Gastrocnemius medialis (tissue), 4 donors: ENCODE results near the gene MAPKAP1. TPM values are rescaled to one million over a fixed set of nuclear protein-coding genes. Genes with fewer than 3 reads are reported as not detected.

Experiments
- ATAC-seq, 2 donors: fragments of 150-250 bp; one replicate each; pipeline ENCODE4 v1.9.1; 2016
- DNase-seq, 2 donors: peaks; one replicate each; pipeline ENCODE4 v3.0.0-alpha.2; 2019
- H3K27ac ChIP-seq, 4 donors: fragments of 200-600 bp; sonication (generic); 1 replicate in 1 of 4; 2 replicates in 3 of 4; pipeline ENCODE4 v1.5.1; 2016 to 2018; ENCODE audit warnings: mild to moderate bottlenecking in 2 of 4, moderate library complexity in 1 of 4
- H3K27me3 ChIP-seq, 3 donors: fragments of 200-600 bp; sonication (generic) in 2 of 3; 1 replicate in 1 of 3; 2 replicates in 2 of 3; pipeline versions ENCODE4 v1.5.1 to v1.6.0; 2016 to 2019; ENCODE audit warnings: mild to moderate bottlenecking in 1 of 3, moderate library complexity in 1 of 3
- H3K36me3 ChIP-seq, 2 donors: fragments of 200-600 bp; sonication (generic) in 1 of 2; one replicate each; pipeline ENCODE4 v1.5.1; 2017 to 2018
- H3K4me1 ChIP-seq, 2 donors: fragments of 200-600 bp; sonication (generic) in 1 of 2; one replicate each; pipeline ENCODE4 v1.5.1; 2016 to 2017; ENCODE audit warnings: mild to moderate bottlenecking in 2 of 2
- H3K4me3 ChIP-seq, 4 donors: fragments of 200-600 bp; sonication (generic) in 3 of 4; 1 replicate in 1 of 4; 2 replicates in 3 of 4; pipeline ENCODE4 v1.5.1; 2016 to 2019; ENCODE audit warnings: mild to moderate bottlenecking in 2 of 4
- H3K9me3 ChIP-seq, 3 donors: fragments of 200-600 bp; sonication (generic) in 2 of 3; 1 replicate in 1 of 3; 2 replicates in 2 of 3; pipeline ENCODE4 v1.5.1; 2016 to 2019
- POLR2A ChIP-seq, 2 donors: fragments of 450-650 bp; IDR thresholded peaks; one replicate each; pipeline ENCODE4 v1.6.1; 2017; ENCODE audit warnings: antibody characterized with exemption in 2 of 2, mild to moderate bottlenecking in 2 of 2, moderate library complexity in 2 of 2
- in situ Hi-C, 4 donors: fragments of 200-750 bp; cut with MboI; loops; one replicate each; pipeline versions ENCODE4 v1.15.0 to v1.8.0; 2017; ENCODE audit warnings: low sequenced_read_pairs in 4 of 4
- intact Hi-C: fragments of 100-400 bp; cut with DNase I; formaldehyde crosslinking; loops from one replicate; pipeline ENCODE4 v1.15.1; 2023; ENCODE audit warnings: low total_unique reads
- total RNA-seq, 4 donors: library from RNA; depleted of rRNA; stranded (reverse); fragments of >200 nt; gene quantifications; one replicate each; pipeline versions ENCODE4 v1.1.0 to v1.2.3, GENCODE V29; 2016
- TF ChIP-seq, protein P1 (sequence below), 5 experiments: fragments of 450-650 bp in 3 of 5; fragments of 200-600 bp in 2 of 5; sonication (generic) in 2 of 5; IDR thresholded peaks in 4 of 5; conservative IDR thresholded peaks in 1 of 5; 1 replicate in 4 of 5; 2 replicates in 1 of 5; pipeline ENCODE4 v1.5.1; 2016 to 2019; ENCODE audit warnings: antibody characterized with exemption in 5 of 5, mild to moderate bottlenecking in 3 of 5, moderate library complexity in 3 of 5

The MAPKAP1 gene
- total RNA-seq, 4 donors from 2014 or later: 58.2 to 123 (median 104) TPM

DNA sequence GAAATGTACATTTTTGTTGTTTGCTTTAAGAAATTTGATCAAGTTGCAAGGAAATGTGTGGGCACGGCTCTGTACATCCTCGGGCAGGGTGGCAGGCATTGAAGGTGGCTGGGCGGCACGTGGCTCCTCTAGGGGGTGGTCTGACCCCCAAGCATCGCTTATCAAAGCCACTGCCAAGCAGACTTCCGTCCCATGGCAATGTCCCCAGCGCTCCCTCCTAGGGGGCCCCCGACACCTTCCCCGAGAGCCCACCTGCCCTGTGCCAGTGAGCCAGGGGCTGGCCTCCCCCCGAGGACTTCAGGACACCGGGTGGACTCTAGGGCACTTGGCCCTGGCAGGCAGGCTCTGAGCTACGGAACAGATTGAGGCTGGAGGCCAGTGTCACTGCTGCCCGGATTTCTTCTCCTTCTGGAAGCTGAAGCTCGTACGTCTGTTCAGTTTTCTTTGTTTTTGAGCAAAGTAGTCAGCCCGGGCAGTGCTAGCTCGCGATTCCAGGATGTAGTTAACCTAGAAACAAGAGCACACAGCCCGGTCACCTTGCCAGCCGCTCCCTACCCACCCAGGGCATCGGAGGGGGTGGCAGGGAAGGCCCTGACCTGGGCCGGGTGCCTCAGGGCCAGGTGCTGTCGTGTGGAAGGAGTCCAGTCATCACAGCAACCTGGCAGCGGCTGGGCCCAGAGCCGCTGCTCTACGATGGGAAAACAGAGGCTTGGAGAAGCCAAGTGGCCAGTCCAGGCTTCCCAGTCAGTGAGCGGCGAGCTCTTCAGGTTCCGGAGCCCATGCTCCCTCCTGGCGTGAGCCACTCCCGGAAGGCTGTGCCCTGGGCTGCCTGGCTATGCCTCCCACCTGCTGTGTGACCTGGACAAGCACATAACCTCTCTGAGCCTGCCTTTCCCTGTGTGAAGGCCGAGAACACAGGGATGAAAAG, 268.2 kb downstream of the MAPKAP1 start:
- Histone ChIP-seq H3K4me1 (no peaks in the 10 kb centered on the region), H3K9me3 (no peaks in the 10 kb centered on the region), H3K4me3 (no peak overlapping the region), H3K36me3 (peaks cover 0 to 7% of the 10 kb centered on the region in 2 donors), H3K27ac (no peak overlapping the region), H3K27me3 (no peaks in the 10 kb centered on the region)
- intact Hi-C loops: no loop called here
- in situ Hi-C loops: no loop called here
- ATAC-seq (no peak), DNase-seq (no peak)
- TF ChIP-seq POLR2A (IDR thresholded peaks at IDR 0.05): no peak
- TF ChIP-seq, protein P1, sequence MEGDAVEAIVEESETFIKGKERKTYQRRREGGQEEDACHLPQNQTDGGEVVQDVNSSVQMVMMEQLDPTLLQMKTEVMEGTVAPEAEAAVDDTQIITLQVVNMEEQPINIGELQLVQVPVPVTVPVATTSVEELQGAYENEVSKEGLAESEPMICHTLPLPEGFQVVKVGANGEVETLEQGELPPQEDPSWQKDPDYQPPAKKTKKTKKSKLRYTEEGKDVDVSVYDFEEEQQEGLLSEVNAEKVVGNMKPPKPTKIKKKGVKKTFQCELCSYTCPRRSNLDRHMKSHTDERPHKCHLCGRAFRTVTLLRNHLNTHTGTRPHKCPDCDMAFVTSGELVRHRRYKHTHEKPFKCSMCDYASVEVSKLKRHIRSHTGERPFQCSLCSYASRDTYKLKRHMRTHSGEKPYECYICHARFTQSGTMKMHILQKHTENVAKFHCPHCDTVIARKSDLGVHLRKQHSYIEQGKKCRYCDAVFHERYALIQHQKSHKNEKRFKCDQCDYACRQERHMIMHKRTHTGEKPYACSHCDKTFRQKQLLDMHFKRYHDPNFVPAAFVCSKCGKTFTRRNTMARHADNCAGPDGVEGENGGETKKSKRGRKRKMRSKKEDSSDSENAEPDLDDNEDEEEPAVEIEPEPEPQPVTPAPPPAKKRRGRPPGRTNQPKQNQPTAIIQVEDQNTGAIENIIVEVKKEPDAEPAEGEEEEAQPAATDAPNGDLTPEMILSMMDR (IDR thresholded peaks at IDR 0.05 in 4 of 5, conservative IDR thresholded peaks at IDR 0.05 in 1 of 5): no peak

DNA sequence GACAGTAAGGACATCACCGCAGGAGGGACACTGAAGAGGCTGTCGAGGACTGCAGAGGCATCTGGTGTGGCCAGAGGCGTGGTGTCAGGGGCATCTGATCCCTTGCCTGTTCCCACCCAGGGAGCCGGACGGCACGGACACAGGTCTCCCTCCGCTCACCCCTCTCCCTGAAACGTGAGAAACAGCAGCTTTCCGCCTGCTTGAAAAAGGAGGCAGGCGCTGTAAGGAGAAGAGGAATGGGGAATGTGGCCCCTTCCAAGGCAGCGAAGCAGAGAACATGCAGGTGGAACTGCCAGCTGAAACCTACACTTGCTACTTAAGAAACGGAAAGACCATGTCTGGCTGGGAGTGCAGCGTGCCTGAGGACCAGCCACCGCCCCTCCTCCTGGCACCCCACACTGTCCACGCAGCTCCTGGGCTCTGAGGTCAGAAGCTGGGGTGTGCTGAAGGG, 269.2 kb downstream of the MAPKAP1 start:
- intact Hi-C loops: no loop called here
- H3K4me1 ChIP-seq: no peaks in the 10 kb centered on the region
- H3K27ac ChIP-seq: no peak overlapping the region
- DNase-seq: no peak
- no peak for ATAC-seq
- no peaks in the 10 kb centered on the region for H3K27me3 ChIP-seq
- TF ChIP-seq POLR2A (IDR thresholded peaks at IDR 0.05): no peak
- TF ChIP-seq, protein P1 (IDR thresholded peaks at IDR 0.05 in 4 of 5, conservative IDR thresholded peaks at IDR 0.05 in 1 of 5): no peak
- no peaks in the 10 kb centered on the region for H3K9me3 ChIP-seq
- in situ Hi-C loops: no loop called here
- H3K36me3 ChIP-seq: peaks cover 0 to 7% of the 10 kb centered on the region in 2 donors
- no peak overlapping the region for H3K4me3 ChIP-seq

DNA sequence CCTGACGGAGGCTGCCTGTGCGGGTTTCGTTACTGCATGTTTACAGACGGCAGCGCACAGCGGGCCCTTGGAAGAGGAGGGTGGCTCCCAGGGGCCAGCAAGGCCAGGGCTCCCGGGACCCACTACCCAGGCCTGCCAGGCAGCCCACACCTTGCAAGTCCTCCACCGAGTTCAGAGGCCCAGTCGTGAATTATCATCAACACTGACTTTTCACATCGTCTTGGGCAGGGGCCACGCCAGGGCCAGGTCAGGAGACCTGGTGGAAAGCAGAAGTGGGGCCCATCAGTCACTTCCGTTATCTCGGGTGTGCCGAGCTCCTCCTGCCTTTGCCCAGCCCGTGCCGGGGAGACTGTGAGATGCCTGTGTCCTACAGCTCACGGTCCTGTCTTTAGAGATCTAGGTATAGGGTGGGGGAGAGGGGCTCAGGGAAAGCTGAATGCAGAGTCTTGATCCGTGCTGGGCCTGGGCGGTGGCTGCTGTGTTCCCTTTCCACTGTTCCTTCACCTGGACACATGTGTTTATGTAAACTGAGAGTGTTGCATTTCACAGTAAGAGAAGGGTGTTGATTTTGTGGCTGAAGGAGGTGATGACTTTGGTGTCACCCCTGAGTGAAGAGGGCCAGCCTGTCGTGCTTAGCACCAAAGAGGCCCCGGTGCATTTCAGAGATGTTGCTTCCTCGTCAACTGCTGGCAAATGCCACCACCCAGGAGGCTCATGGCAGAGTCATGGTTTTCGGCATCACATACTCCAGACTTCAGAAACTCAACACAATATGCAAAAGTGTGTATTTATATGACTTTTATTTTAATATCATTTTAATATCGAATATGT, 270.2 kb downstream of the MAPKAP1 start:
- Histone ChIP-seq H3K27me3 (no peaks in the 10 kb centered on the region), H3K9me3 (no peaks in the 10 kb centered on the region), H3K27ac (no peak overlapping the region), H3K36me3 (peaks cover 0 to 7% of the 10 kb centered on the region in 2 donors), H3K4me3 (no peak overlapping the region), H3K4me1 (no peaks in the 10 kb centered on the region)
- in situ Hi-C loops: no loop called here
- ATAC-seq (no peak), DNase-seq (no peak)
- intact Hi-C loops: no loop called here
- TF ChIP-seq, protein P1 (IDR thresholded peaks at IDR 0.05 in 4 of 5, conservative IDR thresholded peaks at IDR 0.05 in 1 of 5): no peak
- TF ChIP-seq POLR2A (IDR thresholded peaks at IDR 0.05): no peak

GRCh38 chr9:125435776-125436612, 271.0 kb downstream of the MAPKAP1 start:
- no peak for DNase-seq
- in situ Hi-C loops: no loop called here
- Histone ChIP-seq H3K9me3 (no peaks in the 10 kb centered on the region), H3K4me3 (no peak overlapping the region), H3K27me3 (no peaks in the 10 kb centered on the region), H3K4me1 (no peaks in the 10 kb centered on the region), H3K36me3 (peaks cover 0 to 7% of the 10 kb centered on the region in 2 donors), H3K27ac (no peak overlapping the region)
- intact Hi-C loops: no loop called here
- no peak for ATAC-seq
- no peak for TF ChIP-seq POLR2A (IDR thresholded peaks at IDR 0.05)
- TF ChIP-seq, protein P1 (IDR thresholded peaks at IDR 0.05 in 4 of 5, conservative IDR thresholded peaks at IDR 0.05 in 1 of 5): no peak
